GM21576 (cell line): Measurements from ENCODE around the gene FANCI.

Source experiments
- ATAC-seq: cut with Tn5 transposase; IDR thresholded peaks from one replicate; pipeline ENCODE4 v1.9.1; 2021; ENCODE audit warnings: mild to moderate bottlenecking, moderate library complexity; ENCODE audit not compliant: unreplicated experiment

The FANCI gene

GRCh38 chr15:89359471-89360293 lies 115.9 kb downstream of the FANCI start:
- no peak for ATAC-seq

GRCh38 chr15:89360294-89360971 lies 116.7 kb downstream of the FANCI start:
- no peak for ATAC-seq

DNA sequence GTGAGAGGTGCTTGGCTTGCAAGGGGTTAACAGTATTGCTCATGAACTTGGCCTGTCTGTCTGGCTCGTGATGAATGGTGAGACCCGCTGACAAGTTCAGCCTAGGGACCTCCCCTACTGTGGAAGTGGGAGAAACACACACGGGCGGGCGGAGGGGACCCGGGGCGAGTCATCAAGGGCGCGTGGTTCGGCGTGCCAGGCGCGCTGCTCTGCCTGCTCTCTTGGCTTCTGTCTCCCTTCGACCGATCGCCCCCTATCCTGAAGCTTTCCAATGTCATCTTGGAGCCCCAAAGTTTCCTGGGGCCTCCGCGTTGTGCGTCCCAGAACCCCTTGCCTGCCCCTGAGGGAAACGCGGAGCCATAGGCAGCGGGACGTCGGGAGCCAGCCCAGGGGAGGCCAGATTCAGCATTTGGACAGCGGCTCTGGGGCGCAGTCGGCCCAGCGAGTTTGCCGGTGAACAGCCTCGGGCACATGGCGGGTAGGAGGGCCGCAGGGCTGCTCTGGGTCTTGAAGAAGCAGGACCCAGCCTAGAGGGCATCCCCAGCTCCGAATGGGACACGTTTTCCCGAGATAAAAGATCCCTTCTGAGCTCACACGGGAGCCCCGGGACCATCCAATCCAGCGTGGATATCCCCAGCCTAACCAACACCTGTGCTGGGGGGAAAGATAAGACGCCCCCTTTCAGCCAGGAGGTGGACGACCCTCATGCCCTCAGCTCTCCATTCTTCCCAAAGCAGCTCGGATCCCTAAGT lies 117.8 kb downstream of the FANCI start:
- no peak for ATAC-seq

DNA sequence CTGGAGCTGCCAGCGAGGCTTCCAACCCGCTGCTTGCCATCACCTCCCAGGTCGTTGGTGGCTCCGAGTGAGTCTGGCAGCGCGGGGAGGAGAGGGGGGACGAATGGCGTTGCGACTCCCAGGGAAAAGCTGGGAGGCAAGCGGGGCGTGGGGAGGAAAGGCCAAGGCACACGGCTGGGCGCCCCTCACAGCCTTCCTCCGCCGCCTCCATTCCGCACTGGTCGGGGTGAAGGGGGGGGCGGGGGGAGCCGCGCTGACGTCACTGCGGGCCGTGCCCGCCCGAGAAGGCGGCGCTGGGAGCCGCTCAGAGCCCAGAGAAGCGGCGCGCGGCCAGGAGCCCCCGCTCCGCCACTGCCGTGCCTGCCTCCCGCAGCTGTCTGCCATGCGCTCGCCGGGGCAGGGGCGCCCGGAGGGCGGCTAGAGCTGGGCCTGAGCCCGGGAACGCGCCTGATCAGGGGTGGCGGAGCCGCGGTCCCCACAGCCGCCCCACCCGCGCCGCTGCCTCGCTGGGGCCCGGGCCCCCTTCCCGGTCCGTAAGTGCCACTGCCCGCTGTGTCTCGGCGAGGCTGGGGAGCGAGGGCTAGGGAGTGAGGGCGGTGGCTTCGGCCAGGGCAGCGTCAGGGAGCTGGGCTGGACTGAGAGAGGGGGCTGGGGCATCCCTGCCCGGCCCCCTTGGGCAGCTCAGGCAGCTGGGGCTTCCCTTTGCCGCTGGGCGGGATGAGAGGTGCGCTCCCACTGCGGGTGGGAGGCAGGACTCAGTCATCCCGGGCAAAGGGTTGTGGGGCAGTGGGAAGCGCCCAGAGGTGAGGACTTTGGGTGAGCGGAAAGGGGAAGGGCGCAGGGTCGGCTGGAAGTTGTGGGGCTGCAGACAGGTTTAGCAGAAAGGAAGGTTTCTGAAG lies 118.7 kb downstream of the FANCI start:
- ATAC-seq, result no peak

- ATAC-seq, result no peak
Observed at GRCh38 chr15:89363133-89363532, 119.4 kb downstream of the FANCI start.

GRCh38 chr15:89363770-89364169 lies 120.0 kb downstream of the FANCI start:
- no peak for ATAC-seq

- no peak for ATAC-seq
Observed at GRCh38 chr15:89364341-89364740, 120.6 kb downstream of the FANCI start.

GRCh38 chr15:89364741-89365450 lies 121.1 kb downstream of the FANCI start:
- no peak for ATAC-seq

- no peak for ATAC-seq
Observed at GRCh38 chr15:89365462-89366065, 121.8 kb downstream of the FANCI start.
